Measurements from ENCODE around the gene SMG7. TPM values are rescaled to one million over a fixed set of nuclear protein-coding genes. Genes with fewer than 3 reads are reported as not detected.

The SMG7 gene
- total RNA-seq, 1 donor from 2014 or later: 41.1 TPM

- intact Hi-C loops (cut with DNase I): no loop called here
- no peak for ATAC-seq (ENCODE audit: poor library complexity)
- DNase-seq: no peak
Observed at GRCh38 chr1:183466781-183467180, 5.5 kb upstream of the SMG7 start.

- ATAC-seq (ENCODE audit: poor library complexity) (no peak), DNase-seq (no peak)
- intact Hi-C loops (cut with DNase I): no loop called here
Observed at GRCh38 chr1:183467687-183468086, 4.6 kb upstream of the SMG7 start.

GRCh38 chr1:183470147-183470960 is 1.9 kb upstream of the SMG7 start:
- ATAC-seq (ENCODE audit: poor library complexity): peak; percentile 64
- peak; percentile 91 for DNase-seq
- intact Hi-C loops (cut with DNase I): loop anchor here (5.0 kb wide), 3 partner anchors 72 to 188 kb away; no protein-coding TSS in a partner anchor

GRCh38 chr1:183470961-183471742 is 1.1 kb upstream of the SMG7 start:
- intact Hi-C loops (cut with DNase I): loop anchor here (5.0 kb wide), 3 partner anchors 71 to 189 kb away; no protein-coding TSS in a partner anchor
- ATAC-seq (ENCODE audit: poor library complexity): peak; percentile 59
- peak; percentile 83 for DNase-seq

- ATAC-seq (ENCODE audit: poor library complexity) (peak; percentile 87), DNase-seq (peak; percentile 98)
- intact Hi-C loops (cut with DNase I): loop anchor here (5.0 kb wide), 3 partner anchors 70 to 190 kb away; no protein-coding TSS in a partner anchor
Observed at GRCh38 chr1:183471743-183472487, 384 bp upstream of the SMG7 start.

- intact Hi-C loops (cut with DNase I): loop anchor here (5.0 kb wide), 3 partner anchors 69 to 191 kb away; no protein-coding TSS in a partner anchor
Observed at GRCh38 chr1:183473217-183473536, 878 bp downstream of the SMG7 start.

GRCh38 chr1:183476081-183476480 is 3.8 kb downstream of the SMG7 start:
- intact Hi-C loops (cut with DNase I): no loop called here
- DNase-seq (no peak), ATAC-seq (ENCODE audit: poor library complexity) (no peak)

More at GRCh38 chr1:183473217-183473536, 878 bp downstream of the SMG7 start:
- ATAC-seq (ENCODE audit: poor library complexity) (no peak), DNase-seq (no peak)

- no peak for ATAC-seq (ENCODE audit: poor library complexity)
- no peak for DNase-seq
- intact Hi-C loops (cut with DNase I): no loop called here
Observed at GRCh38 chr1:183477986-183478781, 5.9 kb downstream of the SMG7 start.

- DNase-seq: no peak
- no peak for ATAC-seq (ENCODE audit: poor library complexity)
- intact Hi-C loops (cut with DNase I): no loop called here
Observed at GRCh38 chr1:183480971-183481441, 8.7 kb downstream of the SMG7 start.

GRCh38 chr1:183483224-183483623 is 10.9 kb downstream of the SMG7 start:
- ATAC-seq (ENCODE audit: poor library complexity): no peak
- intact Hi-C loops (cut with DNase I): no loop called here
- no peak for DNase-seq

GRCh38 chr1:183484254-183484653 is 12.0 kb downstream of the SMG7 start:
- ATAC-seq (ENCODE audit: poor library complexity) (no peak), DNase-seq (no peak)
- intact Hi-C loops (cut with DNase I): no loop called here

GRCh38 chr1:183484851-183485250 is 12.6 kb downstream of the SMG7 start:
- no peak for ATAC-seq (ENCODE audit: poor library complexity)
- intact Hi-C loops (cut with DNase I): no loop called here
- no peak for DNase-seq

GRCh38 chr1:183487674-183488442 is 15.6 kb downstream of the SMG7 start:
- intact Hi-C loops (cut with DNase I): no loop called here
- no peak for ATAC-seq (ENCODE audit: poor library complexity)
- DNase-seq: no peak

GRCh38 chr1:183490932-183491331 is 18.6 kb downstream of the SMG7 start:
- ATAC-seq (ENCODE audit: poor library complexity) (peak; percentile 10), DNase-seq (no peak)
- intact Hi-C loops (cut with DNase I): no loop called here

- DNase-seq (no peak), ATAC-seq (ENCODE audit: poor library complexity) (no peak)
Observed at GRCh38 chr1:183493540-183494245, 21.4 kb downstream of the SMG7 start.

GRCh38 chr1:183495420-183495819 is 23.1 kb downstream of the SMG7 start:
- ATAC-seq (ENCODE audit: poor library complexity): no peak
- DNase-seq: no peak
- intact Hi-C loops (cut with DNase I): no loop called here

More at GRCh38 chr1:183493540-183494245, 21.4 kb downstream of the SMG7 start:
- intact Hi-C loops (cut with DNase I): no loop called here

GRCh38 chr1:183497218-183497617 is 24.9 kb downstream of the SMG7 start:
- intact Hi-C loops (cut with DNase I): no loop called here
- DNase-seq (no peak), ATAC-seq (ENCODE audit: poor library complexity) (no peak)
